Heart right ventricle (tissue), 16 donors: ENCODE data around the gene IGF2R. TPM values are rescaled to one million over a fixed set of nuclear protein-coding genes. Genes with fewer than 3 reads are reported as not detected.

Experiments
- ATAC-seq, 8 donors: fragments of 200-7000 bp; cut with Tn5 transposase; one replicate each; pipeline ENCODE4 v1.9.1; 2020; ENCODE audit warnings: mild to moderate bottlenecking in 8 of 8, moderate library complexity in 8 of 8, moderate number of reproducible peaks in 1 of 8
- DNase-seq, 2 donors: peaks; one replicate each; pipeline ENCODE4 v3.0.0-alpha.2; 2020
- H3K27ac ChIP-seq, 10 donors: fragments of 200-600 bp; sonication (generic) in 2 of 10; one replicate each; pipeline versions ENCODE4 v1.5.0 to v1.8.0; 2020 to 2022; ENCODE audit warnings: mild to moderate bottlenecking in 3 of 10
- H3K27me3 ChIP-seq, 7 donors: fragments of 200-600 bp; one replicate each; pipeline ENCODE4 v1.8.0; 2021 to 2022; ENCODE audit warnings: mild to moderate bottlenecking in 2 of 7
- H3K36me3 ChIP-seq, 9 donors: fragments of 200-600 bp; sonication (generic) in 1 of 9; one replicate each; pipeline versions ENCODE4 v1.5.0 to v1.8.0; 2020 to 2022; ENCODE audit warnings: mild to moderate bottlenecking in 2 of 9
- H3K4me1 ChIP-seq, 9 donors: fragments of 200-600 bp; sonication (generic) in 1 of 9; one replicate each; pipeline versions ENCODE4 v1.5.0 to v1.8.0; 2020 to 2022; ENCODE audit warnings: mild to moderate bottlenecking in 4 of 9
- H3K4me3 ChIP-seq, 10 donors: fragments of 200-600 bp; sonication (generic) in 2 of 10; one replicate each; pipeline versions ENCODE4 v1.5.0 to v1.8.0; 2020 to 2022; ENCODE audit warnings: mild to moderate bottlenecking in 7 of 10, moderate library complexity in 2 of 10
- H3K9me3 ChIP-seq, 11 donors: fragments of 200-600 bp in 10 of 11; sonication (generic) in 2 of 11; one replicate each; pipeline versions ENCODE4 v1.5.0 to v1.8.0; 2013 to 2022; ENCODE audit warnings: mild to moderate bottlenecking in 2 of 11, control low read depth in 1 of 11, moderate library complexity in 1 of 11
- CTCF ChIP-seq, 9 donors: fragments of 200-600 bp; sonication (generic) in 2 of 9; IDR thresholded peaks; one replicate each; pipeline versions ENCODE4 v1.5.0 to v1.8.0; 2021 to 2022; ENCODE audit warnings: antibody characterized with exemption in 9 of 9, mild to moderate bottlenecking in 5 of 9, moderate library complexity in 1 of 9
- WGBS, 2 donors: extraction: QIAGEN DNeasy Blood & Tissue Kit; methylation state at CpG; one replicate each; pipeline ENCODE4 v1.1.7; 2013; ENCODE audit warnings: inconsistent platforms in 1 of 2; 5-methylcytosine and 5-hydroxymethylcytosine counted together
- intact Hi-C, 10 donors: fragments of 100-400 bp; cut with DNase I; formaldehyde crosslinking; loops; one replicate each; pipeline versions ENCODE4 v1.11.1 to v1.14.2; 2022
- polyA plus RNA-seq, 2 donors: library from polyadenylated mRNA; stranded (reverse); fragments of 200-250 nt; gene quantifications; one replicate each; pipeline ENCODE4 v1.2.3, GENCODE V29; 2013
- total RNA-seq, 10 donors: library from RNA; stranded (reverse); fragmentation: NEBNext Ultra II Directional in 3 of 10; extraction: Animal tissue kit (Norgen Biotek cat#: 25700) in 3 of 10; gene quantifications; one replicate each; pipeline versions ENCODE4 v1.2.1 to v1.2.4, GENCODE V29; 2021 to 2023
- donor health status: Arrhythmogenic right ventricular cardiomyopathy.
- donor health status: ischemic (EF 13 %, LVEDD 7.1; RV severe dilation, severe dysfunction).
- donor health status: healthy with polysubstance abuse.
- donor health status: DM: no; HTN: yes; CAD: no.
- donor health status: DM: no; HTN: no; CAD: no.
- donor health status: ischemic (EF 25% LVEDD 6.9; RV normal size, moderate dysfunction).
- donor health status: ischemic (EF 25% LVEDD 5.7; RV mildly dilated, moderate dysfunction).
- donor health status: healthy.
- donor health status: DM: yes; HTN: yes; CAD: no.
- donor health status: Ischemic cardiomyopathy.
- donor health status: ischemic (EF 35%, LVEDD 5.7; RV mildly dilated, moderate dysfunction).
- donor health status: nonischemic (EF 11% LVEDD 7.7; RV severe dilation, severe dysfunction).
- donor health status: DM: yes; HTN: yes; CAD: no.
- donor health status: PGD.
- donor health status: ischemic (EF 29% LVEDD 5.4; RV normal size, mild dysfunction).
- donor health status: nonischemic (EF 23%, LVEDD 6.1; RV moderate dilation, normal function).

Gene IGF2R
- total and polyA plus RNA-seq, 12 donors: 13.7 to 95.6 (median 70.2) TPM

- Histone ChIP-seq H3K4me1 (peaks cover 4 to 45% (median 10%) of the 10 kb centered on the region in 9 donors), H3K27me3 (peaks cover 0 to 2% (median 0%) of the 10 kb centered on the region in 7 donors), H3K9me3 (no peaks in the 10 kb centered on the region), H3K4me3 (peak overlapping the region in 1 of 10 donors; percentile 6), H3K36me3 (no peaks in the 10 kb centered on the region), H3K27ac (peak overlapping the region in 9 of 10 donors; percentile 2 to 89 (median 59))
- intact Hi-C loops: no loop called here
- no peak for TF ChIP-seq CTCF (IDR thresholded peaks at IDR 0.05)
- DNase-seq: peak in 1 of 2 donors; percentile 77
- peak in 7 of 8 donors; percentile 71 to 91 (median 83) for ATAC-seq
- WGBS, 2 donors: 51 to 61% methylated on average over 3 of the region's 3 CpGs
These were observed 8.9 kb upstream of the IGF2R start for GRCh38 chr6:159959976-159960384.

GRCh38 chr6:159960485-159960884 lies 8.4 kb upstream of the IGF2R start:
- intact Hi-C loops: no loop called here
- peaks cover 4 to 47% (median 10%) of the 10 kb centered on the region in 9 donors for H3K4me1 ChIP-seq
- no peak for ATAC-seq
- WGBS, 2 donors: 91 to 93% methylated on average over 6 of the region's 6 CpGs
- peaks cover 0 to 2% (median 0%) of the 10 kb centered on the region in 7 donors for H3K27me3 ChIP-seq
- DNase-seq: no peak
- peak overlapping the region in 6 of 10 donors; percentile 2 to 89 (median 73) for H3K27ac ChIP-seq
- TF ChIP-seq CTCF (IDR thresholded peaks at IDR 0.05): no peak
- no peak overlapping the region for H3K4me3 ChIP-seq
- no peaks in the 10 kb centered on the region for H3K36me3 ChIP-seq
- H3K9me3 ChIP-seq: no peaks in the 10 kb centered on the region

GRCh38 chr6:159961528-159961927 lies 7.4 kb upstream of the IGF2R start:
- Histone ChIP-seq H3K4me3 (no peak overlapping the region), H3K27ac (no peak overlapping the region), H3K9me3 (no peaks in the 10 kb centered on the region), H3K4me1 (peaks cover 4 to 58% (median 10%) of the 10 kb centered on the region in 9 donors), H3K27me3 (peaks cover 0 to 2% (median 0%) of the 10 kb centered on the region in 7 donors), H3K36me3 (no peaks in the 10 kb centered on the region)
- intact Hi-C loops: no loop called here
- ATAC-seq (no peak), DNase-seq (no peak)
- 80 to 83% methylated on average over 2 of the region's 2 CpGs for WGBS, 2 donors
- no peak for TF ChIP-seq CTCF (IDR thresholded peaks at IDR 0.05)

DNA sequence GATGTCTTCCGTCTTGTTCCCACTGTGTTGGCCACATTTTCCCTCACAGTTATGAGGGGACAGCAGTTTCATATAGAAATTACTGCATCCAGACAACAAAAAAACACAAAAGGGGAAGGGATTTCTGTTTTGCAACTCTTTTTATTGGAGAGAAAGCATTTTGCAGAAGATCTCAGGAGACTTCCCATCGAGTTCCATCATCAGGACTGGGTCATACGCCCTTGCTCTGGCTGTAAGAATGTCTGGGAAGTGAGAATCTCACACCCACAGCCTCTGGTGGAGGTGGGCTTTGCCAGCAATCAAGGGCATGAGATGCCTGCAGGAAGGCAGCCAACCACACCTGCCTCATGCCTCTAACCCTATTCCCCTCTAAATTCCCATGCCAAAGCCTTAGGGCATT lies 5.8 kb upstream of the IGF2R start:
- TF ChIP-seq CTCF (IDR thresholded peaks at IDR 0.05): no peak
- peaks cover 0 to 2% (median 0%) of the 10 kb centered on the region in 7 donors for H3K27me3 ChIP-seq
- H3K4me3 ChIP-seq: no peak overlapping the region
- H3K9me3 ChIP-seq: no peaks in the 10 kb centered on the region
- WGBS, 2 donors: 62 to 68% methylated on average over 3 of the region's 3 CpGs
- intact Hi-C loops: no loop called here
- no peaks in the 10 kb centered on the region for H3K36me3 ChIP-seq
- no peak for ATAC-seq
- H3K4me1 ChIP-seq: peaks cover 4 to 70% (median 10%) of the 10 kb centered on the region in 9 donors
- DNase-seq: no peak
- no peak overlapping the region for H3K27ac ChIP-seq
